ENCODE measurements around the gene KIAA1586.
"Not testable (repeated sequence)": the region's sequence is repeated elsewhere in the genome, so short reads cannot be mapped to it uniquely, and the experiment has no call there.

Gene KIAA1586, protein sequence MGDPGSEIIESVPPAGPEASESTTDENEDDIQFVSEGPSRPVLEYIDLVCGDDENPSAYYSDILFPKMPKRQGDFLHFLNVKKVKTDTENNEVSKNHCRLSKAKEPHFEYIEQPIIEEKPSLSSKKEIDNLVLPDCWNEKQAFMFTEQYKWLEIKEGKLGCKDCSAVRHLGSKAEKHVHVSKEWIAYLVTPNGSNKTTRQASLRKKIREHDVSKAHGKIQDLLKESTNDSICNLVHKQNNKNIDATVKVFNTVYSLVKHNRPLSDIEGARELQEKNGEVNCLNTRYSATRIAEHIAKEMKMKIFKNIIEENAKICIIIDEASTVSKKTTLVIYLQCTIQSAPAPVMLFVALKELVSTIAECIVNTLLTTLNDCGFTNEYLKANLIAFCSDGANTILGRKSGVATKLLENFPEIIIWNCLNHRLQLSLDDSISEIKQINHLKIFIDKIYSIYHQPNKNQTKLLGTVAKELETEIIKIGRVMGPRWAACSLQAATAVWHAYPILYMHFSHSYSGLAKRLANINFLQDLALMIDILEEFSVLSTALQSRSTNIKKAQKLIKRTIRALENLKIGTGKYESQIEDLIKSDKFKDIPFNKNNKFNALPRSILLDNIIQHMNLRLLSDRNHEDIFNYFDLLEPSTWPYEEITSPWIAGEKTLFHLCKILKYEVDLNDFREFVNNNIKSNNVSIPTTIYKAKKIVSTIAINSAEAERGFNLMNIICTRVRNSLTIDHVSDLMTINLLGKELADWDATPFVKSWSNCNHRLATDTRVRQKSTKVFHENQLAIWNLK
- long read RNA-seq, donor 1, transcript KIAA1586-201 (4 exons, 2,933 nt), result major isoform, 14 of 15 reads
- long read RNA-seq, donor 1, partial matches to known transcripts, result 0 of 15 reads
- long read RNA-seq, donor 1, other reads (novel, unspliced or antisense), result 0 of 15 reads
- long read RNA-seq, donor 2, transcript KIAA1586-201 (4 exons, 2,933 nt), result major isoform, 5 of 8 reads
- long read RNA-seq, donor 2, partial matches to known transcripts, result 0 of 8 reads
- long read RNA-seq, donor 2, other reads (novel, unspliced or antisense), result 0 of 8 reads
- long read RNA-seq, donor 3, transcript KIAA1586-201 (4 exons, 2,933 nt), result major isoform, 5 of 20 reads
- long read RNA-seq, donor 3, partial matches to known transcripts, result 15 of 20 reads
- long read RNA-seq, donor 3, other reads (novel, unspliced or antisense), result 0 of 20 reads
- long read RNA-seq, donor 4, transcript KIAA1586-201 (4 exons, 2,933 nt), result major isoform, 11 of 15 reads
- long read RNA-seq, donor 4, partial matches to known transcripts, result 0 of 15 reads
- long read RNA-seq, donor 4, other reads (novel, unspliced or antisense), result 0 of 15 reads
- long read RNA-seq, donor 5, transcript KIAA1586-201 (4 exons, 2,933 nt), result major isoform, 6 of 8 reads
- long read RNA-seq, donor 5, partial matches to known transcripts, result 0 of 8 reads
- long read RNA-seq, donor 5, other reads (novel, unspliced or antisense), result 0 of 8 reads
- long read RNA-seq, donor 6, transcript KIAA1586-201 (4 exons, 2,933 nt), result major isoform, 8 of 16 reads
- long read RNA-seq, donor 6, partial matches to known transcripts, result 6 of 16 reads
- long read RNA-seq, donor 6, other reads (novel, unspliced or antisense), result 0 of 16 reads
- long read RNA-seq, donor 7, transcript KIAA1586-201 (4 exons, 2,933 nt), result major isoform, 19 of 23 reads
- long read RNA-seq, donor 7, partial matches to known transcripts, result 0 of 23 reads
- long read RNA-seq, donor 7, other reads (novel, unspliced or antisense), result 0 of 23 reads
- long read RNA-seq, donor 8, transcript KIAA1586-201 (4 exons, 2,933 nt), result major isoform, 12 of 25 reads
- long read RNA-seq, donor 8, partial matches to known transcripts, result 12 of 25 reads
- long read RNA-seq, donor 8, other reads (novel, unspliced or antisense), result 0 of 25 reads

DNA sequence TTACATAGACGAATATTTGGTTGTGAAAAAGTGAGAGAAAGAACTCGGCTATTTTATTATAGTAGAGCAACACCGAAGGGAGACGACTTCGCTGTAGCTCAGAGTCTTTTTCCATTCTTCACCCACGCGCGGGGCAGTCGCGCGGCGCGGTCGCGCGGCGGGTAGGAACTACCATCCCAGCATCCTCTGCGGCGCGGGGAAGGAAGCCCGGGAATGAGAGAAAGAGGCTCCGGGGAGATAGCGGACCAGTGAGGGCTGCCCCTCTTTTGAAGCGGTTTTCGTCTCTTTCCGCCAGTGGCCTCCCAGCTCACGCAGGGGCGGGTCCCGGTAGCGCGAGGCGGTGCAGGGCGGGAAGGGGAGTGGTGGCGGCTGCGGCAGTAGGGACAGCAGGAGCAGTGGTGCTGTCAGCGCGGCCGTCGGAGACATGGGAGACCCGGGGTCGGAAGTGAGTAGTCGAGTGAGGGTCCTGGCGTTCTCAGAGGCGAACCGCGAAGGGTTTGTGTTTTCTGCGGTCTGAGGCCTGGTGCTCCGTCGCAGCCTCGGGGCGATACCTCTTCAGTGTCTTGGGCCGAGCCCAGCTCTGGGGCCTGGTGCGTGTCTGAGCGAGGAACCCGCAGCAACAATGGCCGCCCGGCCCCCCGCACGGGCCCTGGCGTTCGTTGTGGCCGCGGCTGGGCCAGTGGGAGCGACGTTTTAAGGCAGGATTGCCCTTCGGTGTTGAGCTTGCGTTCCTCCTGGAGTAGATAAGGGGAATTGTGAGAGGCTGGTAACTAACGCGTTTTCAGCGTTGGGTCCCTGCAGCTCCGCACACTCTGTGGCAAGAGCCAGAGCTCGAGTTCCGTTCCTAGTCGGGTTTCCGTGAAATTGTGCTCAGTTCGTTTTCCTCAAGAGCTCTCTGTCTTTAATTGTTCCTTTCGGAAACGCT is at the start of gene KIAA1586:
TSS of gene KIAA1586 (plus strand) at position 362 of the 925 bp plus-strand sequence. CDS start at position 425, 63 bp downstream.
- DNase-seq, result peak; percentile 88

DNA sequence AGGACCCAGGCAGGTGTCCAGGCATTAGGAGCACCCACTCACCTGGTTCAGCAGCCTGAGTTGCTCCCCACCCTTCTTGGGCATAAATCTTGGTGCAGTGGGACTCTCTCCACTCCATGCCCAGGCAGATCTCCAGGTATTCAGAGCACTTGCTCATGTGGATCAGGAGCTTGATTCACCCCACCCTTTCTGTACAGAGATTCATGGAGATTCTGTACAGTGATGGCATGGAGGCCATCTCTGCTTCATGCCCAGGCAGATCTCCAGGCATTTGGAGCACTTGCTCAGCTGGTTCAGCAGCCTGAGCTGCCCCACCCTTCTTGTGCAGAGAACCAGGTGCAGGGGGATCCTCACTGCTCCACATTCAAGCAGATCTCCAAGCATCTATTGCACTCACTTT is 47.4 kb upstream of the KIAA1586 start:
- no peak for DNase-seq

DNA sequence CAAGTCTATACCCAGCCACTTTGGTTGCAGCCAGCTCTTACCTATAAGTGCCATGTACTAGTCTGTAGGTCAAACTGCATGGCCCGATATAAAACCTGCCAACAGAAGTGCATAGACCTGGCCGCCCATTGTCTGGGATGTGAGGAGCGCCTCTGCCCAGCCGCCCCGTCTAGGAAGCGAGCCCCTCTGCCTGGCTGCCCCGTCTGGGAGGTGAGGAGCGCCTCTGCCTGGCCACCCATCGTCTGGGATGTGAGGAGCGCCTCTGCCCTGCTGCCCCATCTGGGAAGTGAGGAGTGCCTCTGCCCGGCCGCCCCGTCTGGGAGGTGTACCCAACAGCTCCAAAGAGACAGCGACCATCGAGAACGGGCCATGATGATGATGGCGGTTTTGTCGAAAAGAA is 46.7 kb upstream of the KIAA1586 start:
- DNase-seq, result not testable (repeated sequence)

DNA sequence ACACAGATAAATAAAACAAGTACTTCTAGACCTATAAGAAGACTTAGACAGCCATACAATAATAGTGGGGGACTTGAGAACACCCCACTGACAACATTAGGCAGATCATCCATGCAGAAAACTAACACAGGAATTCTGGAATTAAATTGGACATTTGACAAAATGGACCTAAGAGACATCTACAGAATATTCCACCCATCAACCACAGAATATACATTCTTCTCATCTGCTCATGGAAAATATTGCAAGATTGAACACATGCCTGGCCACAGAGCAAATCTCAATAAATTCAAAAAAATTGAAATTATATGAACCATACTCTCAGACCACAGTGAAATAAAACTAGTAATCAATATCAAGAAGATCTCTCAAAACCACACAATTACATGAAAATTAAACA is 44.3 kb upstream of the KIAA1586 start:
- DNase-seq, result no peak

DNA sequence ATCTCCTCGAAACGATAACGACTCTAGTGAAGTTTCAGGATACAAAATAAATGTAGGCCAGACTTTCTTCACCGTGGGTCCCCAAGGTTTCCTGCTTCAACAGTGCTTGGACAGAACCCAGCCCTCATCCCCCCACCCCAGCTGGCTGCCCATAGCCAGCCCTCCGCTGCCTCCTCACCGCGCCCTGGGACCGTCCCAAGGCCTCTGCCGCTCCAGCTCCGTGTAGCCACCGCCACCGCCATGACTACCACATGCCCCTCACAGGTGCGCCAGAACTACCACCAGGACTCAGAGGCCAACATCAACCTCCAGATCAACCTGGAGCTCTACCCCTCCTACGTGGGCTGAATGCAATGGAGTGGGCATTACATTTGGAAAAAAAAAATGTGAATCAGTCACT is 42.2 kb upstream of the KIAA1586 start:
- DNase-seq, result no peak

DNA sequence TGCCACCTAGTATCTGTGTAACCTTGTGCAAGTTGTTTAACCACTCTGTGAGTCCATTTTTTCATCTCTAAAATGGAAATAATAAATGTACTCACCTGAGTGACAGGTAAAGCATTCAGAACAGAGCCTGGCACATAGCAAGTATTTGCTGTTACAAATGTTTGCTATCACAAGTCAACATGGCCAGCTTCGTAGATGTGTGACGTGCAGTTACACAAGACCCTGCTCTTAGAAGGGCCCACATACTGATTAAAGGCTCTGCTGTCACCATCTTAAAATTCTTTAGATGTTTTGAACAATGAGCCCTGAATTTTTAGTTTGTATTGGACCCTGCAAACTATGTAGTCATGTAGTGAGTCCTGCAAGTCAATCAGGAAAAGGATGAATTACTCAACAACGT is 40.4 kb upstream of the KIAA1586 start:
- DNase-seq, result no peak

DNA sequence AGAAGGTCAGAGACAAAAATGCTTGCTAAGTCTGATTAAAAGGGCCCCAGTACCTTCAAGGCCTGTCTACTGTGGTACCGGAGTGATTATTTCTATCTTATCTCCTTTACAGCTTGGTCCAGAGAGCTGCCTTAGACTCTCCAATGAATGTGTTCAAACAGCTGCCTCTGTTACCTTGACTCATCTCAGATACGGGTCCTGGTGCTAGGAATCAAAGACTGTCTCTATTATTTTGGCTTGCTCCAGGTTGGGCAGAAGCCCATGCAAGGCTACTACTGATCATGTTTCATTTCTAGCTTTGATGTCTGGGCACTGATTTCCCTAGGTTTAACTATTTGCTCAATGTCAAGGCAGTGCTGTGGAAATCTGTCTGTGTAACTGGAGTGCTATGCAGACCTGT is 38.4 kb upstream of the KIAA1586 start:
- not testable (repeated sequence) for DNase-seq

DNA sequence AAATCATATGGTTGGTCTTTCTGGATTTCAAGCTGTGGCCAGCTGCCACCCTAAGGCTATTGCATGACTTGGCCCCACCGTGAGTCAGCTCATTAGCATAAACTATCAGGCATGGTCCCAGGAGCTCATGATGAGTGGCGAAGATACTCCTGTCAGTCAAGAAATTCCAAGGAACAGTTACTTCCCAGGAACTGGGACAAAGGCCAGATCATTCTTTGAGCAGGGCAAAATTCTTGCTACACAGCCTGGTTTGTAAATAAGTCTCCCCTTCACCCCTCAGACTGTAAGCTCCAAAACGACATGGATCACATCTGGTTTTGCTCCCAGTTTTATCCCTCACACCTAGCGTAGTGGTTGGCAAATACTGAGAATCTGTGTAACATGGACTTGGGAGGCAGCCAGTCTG is 33.0 kb upstream of the KIAA1586 start:
- DNase-seq, result no peak

DNA sequence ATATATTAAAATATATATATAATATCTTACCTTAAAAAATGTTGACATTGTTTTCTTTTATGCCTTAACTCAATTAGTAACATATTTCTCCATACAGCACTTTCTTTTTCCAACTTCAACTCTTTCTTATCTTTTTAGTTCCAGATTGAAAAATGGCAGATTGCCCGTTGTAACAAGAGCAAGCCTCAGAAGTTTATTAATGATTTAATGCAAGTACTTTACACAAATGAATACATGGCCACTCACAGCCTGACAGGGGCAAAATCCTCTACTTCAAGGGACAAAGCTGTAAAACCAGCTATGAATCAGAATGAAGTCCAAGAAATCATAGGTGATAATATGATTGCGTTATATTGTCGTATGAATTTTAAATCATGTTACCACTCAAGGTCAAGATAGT is 29.4 kb upstream of the KIAA1586 start:
- no peak for DNase-seq

DNA sequence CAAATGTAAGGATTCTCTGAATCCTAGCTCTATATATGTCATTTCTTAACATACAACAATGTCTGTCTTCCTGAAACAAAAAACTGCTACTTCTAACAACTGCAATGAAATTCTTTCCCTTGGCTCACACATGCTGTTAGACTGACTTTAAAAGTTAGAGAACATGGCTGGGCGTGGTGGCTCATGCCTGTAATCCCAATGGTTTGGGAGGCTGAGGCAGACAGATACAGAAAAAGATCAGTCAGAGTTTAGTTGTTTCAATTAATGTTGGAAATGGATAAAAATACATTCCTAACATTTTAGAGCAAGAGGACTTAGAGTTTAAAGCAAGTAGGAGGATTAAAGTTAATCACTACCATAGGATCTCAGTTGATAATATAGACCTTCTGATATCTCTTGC is 28.7 kb upstream of the KIAA1586 start:
- DNase-seq, result no peak

DNA sequence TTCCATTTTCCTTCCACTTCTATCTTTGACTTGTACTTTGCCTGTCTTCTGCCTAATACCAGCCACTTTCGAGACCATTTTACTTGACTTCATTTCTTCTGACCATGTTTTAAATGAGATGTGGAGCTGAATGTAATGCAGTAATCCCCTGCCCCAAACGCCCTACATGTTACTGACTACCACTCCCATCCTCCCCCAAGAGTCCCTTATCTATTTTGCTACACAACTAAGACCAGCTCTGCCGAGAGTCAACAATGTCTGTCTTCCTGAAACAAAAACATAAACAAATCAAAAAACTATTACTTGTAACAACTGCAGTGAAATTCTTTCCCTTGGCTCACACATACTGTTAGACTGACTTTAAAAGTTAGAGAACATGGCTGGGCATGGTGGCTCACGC is 27.1 kb upstream of the KIAA1586 start:
- DNase-seq, result no peak

DNA sequence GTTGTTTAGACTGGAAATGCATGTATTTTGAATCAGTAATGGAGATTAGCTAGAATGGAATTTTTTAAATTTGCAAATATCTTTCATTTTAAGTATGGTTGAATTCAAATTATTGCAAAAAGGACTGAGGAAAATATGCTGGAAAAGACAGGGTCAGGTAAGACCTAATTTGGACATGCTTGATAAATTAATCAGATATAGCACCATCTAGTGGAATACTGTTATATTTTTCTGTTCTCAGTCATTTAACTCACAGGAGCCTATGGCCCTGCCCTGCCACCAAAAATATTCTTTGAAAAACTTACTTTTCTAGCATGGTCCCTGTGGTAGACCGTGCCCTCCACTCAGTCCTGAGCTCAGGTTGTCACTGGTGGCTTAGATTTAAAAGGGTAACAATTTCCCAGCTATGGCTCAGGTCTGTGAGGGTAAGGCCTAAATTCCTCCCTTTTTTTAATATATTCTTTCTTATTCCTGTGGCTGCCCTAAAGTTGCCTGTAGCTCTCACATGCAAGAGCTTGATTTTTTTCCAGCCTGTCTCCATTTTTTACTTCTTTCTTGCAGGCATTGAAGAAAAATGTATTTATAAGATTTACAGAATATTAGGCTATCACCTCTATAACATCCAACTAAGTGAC is 25.3 kb upstream of the KIAA1586 start:
- peak; percentile 12 for DNase-seq

DNA sequence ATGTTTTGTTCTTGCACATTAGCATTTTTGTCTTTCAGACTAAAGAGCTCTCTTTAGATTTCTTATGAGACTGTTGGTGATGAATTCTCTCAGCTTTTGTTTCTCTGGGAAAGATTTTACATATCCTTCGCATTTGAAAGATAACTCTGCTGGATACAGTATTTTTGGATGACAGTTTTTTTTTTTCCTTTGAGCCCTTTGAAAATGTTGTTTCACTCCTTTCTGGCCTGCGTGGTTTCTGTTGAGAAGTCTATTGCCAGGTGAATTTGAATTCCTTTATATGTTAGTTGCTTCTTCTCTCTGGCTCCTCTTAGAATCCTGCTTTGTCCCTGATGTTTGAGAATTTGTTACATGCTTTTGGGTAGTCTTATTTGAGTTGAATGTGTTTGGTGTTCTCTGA is 22.2 kb upstream of the KIAA1586 start:
- DNase-seq, result no peak

DNA sequence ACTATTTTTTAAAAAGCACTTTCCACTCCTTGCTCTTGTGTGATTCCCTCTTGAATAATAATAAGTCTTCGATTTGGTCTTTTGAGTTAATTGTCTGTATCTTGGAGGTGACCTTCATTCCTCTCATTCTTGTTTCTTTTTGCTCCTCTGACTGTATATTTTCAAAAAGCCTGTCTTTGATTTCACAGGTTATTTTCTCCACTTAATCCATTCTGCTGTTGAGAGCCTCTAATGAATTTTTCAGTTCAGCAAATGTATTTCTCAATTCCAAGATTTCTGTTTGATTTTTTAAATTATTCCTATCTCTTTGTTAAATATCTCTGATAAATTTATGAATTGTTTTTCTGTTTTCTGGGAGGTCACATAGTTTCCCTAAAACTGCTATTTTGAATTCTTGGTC is 21.7 kb upstream of the KIAA1586 start:
- DNase-seq, result no peak

DNA sequence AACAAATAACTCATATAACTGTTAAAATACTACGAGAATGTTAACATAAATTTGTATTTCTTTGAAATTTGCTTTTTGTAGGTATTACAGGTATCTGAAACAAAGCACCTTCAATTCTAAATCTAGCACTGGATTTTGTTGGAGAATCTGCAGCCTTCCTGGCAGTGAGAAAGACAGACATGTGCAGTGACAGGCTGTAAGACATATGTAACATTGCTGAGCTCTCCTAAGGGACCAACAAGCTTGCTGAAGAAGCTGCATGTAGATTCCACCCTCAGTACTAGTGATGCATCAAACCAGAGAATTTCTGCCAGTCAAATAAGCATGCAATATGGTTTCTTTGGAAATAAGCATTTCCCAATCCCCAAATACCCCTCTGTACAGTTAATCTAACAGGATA is 20.5 kb upstream of the KIAA1586 start:
- DNase-seq, result no peak

DNA sequence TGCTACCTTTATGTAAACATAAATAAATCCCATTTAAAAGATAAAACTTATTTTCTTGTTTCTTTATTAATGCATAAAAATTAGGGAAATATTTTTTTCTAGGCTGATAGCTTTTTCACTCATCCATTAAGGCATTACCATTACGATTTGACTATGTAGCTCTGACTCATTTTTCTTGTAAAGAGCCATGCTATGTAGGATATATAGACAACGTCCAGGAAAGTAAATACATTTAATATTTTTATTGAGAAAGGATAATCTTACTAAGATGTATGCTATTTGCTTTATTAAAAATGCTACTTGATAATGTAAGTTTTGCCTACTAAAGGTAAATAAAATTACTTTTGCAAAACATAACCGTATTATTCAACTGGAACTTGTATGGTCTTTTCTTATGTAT is 19.2 kb upstream of the KIAA1586 start:
- DNase-seq, result no peak

DNA sequence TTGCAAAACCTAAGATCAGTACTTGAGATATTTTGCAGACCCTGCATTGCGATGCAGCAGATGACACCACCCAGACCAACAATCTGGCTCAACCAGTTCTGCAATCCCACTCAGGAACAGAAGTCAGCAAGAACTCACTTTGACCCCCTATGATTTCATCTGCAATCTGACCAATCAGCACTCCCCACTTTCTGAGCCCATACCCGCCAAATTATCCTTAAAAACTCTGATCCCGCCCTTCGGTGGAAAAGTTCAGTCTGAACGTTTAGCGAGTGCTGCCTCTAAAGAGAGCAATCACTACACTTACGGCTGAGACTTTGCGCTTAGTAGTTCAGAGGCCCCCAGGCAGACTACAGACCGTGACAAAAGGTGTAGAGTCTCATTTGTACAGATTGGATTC is 17.3 kb upstream of the KIAA1586 start:
- no peak for DNase-seq

DNA sequence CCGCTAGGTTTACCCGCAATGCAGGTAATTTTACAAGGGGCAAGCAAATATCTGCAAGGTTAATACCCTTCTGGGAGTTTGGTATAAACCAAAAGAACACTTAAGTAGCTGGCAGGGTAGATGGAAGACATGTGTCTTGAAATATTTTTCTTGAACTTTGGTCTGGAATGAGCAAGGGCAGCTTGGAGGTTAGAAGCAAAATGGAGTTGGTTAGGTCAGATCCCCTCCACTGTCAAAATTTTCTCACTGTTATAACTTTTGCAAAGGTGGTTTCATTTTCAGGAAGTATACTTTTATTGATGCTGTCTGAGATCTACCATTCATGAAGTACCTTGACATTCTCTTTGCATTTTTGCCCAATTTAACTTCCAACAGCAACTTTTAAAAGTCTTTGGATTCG is 13.3 kb upstream of the KIAA1586 start:
- DNase-seq, result no peak

DNA sequence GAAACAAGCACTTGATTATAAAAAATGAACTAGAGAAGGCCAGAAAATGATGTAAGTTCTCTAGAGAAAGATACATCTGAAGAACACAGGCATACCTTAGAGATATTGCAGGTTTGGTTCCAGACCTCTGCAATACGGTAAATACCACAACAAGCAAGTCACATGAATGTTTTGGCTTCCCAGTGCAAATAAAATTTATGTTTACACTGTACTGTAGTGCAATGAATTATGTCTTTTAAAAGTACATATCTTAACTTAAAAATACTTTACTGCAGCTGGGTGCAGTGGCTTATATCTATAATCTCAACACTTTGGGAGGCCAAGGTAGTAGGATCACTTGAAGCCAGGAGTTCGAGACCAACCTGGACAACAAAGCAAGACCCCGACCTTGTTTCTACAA is 10.9 kb upstream of the KIAA1586 start:
- no peak for DNase-seq

DNA sequence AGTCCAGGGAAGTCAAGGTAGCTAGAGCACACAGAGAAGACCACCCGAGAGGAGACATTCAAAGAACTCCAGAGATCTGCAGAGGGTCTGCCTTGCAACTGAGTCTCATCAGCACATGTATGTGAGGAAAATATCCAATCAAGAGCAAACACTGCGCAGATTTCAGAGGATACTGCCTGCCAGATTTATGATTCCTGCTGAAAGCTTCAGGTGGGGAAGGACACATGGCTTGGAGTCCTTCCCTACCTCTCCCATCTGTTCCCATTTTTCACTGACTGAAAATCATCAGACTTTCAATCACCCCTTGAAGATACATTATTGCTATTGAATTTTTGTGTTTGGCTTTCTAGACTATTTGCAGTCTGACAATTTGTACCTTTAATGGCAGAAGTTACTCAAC is 7.6 kb upstream of the KIAA1586 start:
- no peak for DNase-seq
